GM23338 (cell line): ENCODE measurements around the gene TTBK2. TPM values are rescaled to one million over a fixed set of nuclear protein-coding genes. Genes with fewer than 3 reads are reported as not detected.

Experiments
- ATAC-seq: fragments of 200-7000 bp; cut with Tn5 transposase; 3 replicates; pipeline ENCODE4 v1.9.1; 2020
- DNase-seq: peaks from one replicate; pipeline ENCODE4 v3.0.0-alpha.2; 2015; ENCODE audit warnings: low spot score
- H2AFZ ChIP-seq: fragments of 200-600 bp; sonication (generic); 2 replicates; pipeline ENCODE4 v1.8.0; 2016; ENCODE audit warnings: antibody characterized with exemption, mild to moderate bottlenecking, moderate library complexity
- H3F3A ChIP-seq: fragments of 200-600 bp; sonication (generic); replicated peaks from 2 replicates; pipeline ENCODE4 v1.8.0; 2017; ENCODE audit warnings: antibody characterized with exemption, mixed run types, low read depth
- H3K27ac ChIP-seq: fragments of 200-600 bp; sonication (generic); 2 replicates; pipeline ENCODE4 v1.6.1; 2016; ENCODE audit warnings: low read depth
- H3K27me3 ChIP-seq: fragments of 200-600 bp; sonication (generic); 2 replicates; pipeline ENCODE4 v1.8.0; 2016; ENCODE audit warnings: mild to moderate bottlenecking, mixed run types, moderate library complexity; ENCODE audit not compliant: insufficient read depth
- H3K36me3 ChIP-seq: fragments of 200-600 bp; sonication (generic); 2 replicates; pipeline ENCODE4 v1.8.0; 2016; ENCODE audit warnings: mild to moderate bottlenecking; ENCODE audit not compliant: insufficient read depth
- H3K4me1 ChIP-seq: fragments of 200-600 bp; sonication (generic); 2 replicates; pipeline ENCODE4 v1.8.0; 2016; ENCODE audit warnings: mild to moderate bottlenecking, moderate library complexity; ENCODE audit not compliant: insufficient read depth
- H3K4me2 ChIP-seq: fragments of 200-600 bp; sonication (generic); 2 replicates; pipeline ENCODE4 v1.7.1; 2017; ENCODE audit warnings: mixed run types
- H3K4me3 ChIP-seq: fragments of 200-600 bp; sonication (generic); 2 replicates; pipeline ENCODE4 v1.6.1; 2016; ENCODE audit warnings: mixed run types
- H3K79me2 ChIP-seq: fragments of 200-600 bp; sonication (generic); replicated peaks from 2 replicates; pipeline ENCODE4 v1.8.0; 2017; ENCODE audit warnings: mild to moderate bottlenecking; ENCODE audit not compliant: insufficient read depth
- H3K9me2 ChIP-seq: fragments of 200-600 bp; sonication (generic); 2 replicates; pipeline ENCODE4 v1.8.0; 2017; ENCODE audit not compliant: insufficient read depth
- H4K20me1 ChIP-seq: fragments of 200-600 bp; sonication (generic); replicated peaks from 2 replicates; pipeline ENCODE4 v1.8.0; 2017; ENCODE audit warnings: mild to moderate bottlenecking; ENCODE audit not compliant: insufficient read depth
- H3K27ac Mint-ChIP-seq: 2 replicates; pipeline ENCODE4 v1.8.0; 2020; ENCODE audit warnings: inconsistent platforms, mild to moderate bottlenecking, moderate library complexity, mixed read lengths
- H3K27me3 Mint-ChIP-seq: 3 replicates; pipeline ENCODE4 v1.8.0; 2022; ENCODE audit warnings: low read depth, mild to moderate bottlenecking, moderate library complexity, mixed read lengths, inconsistent platforms; ENCODE audit not compliant: insufficient read depth, poor library complexity
- H3K36me3 Mint-ChIP-seq: 3 replicates; pipeline ENCODE4 v1.8.0; 2021; ENCODE audit warnings: low read depth, mild to moderate bottlenecking, inconsistent platforms, moderate library complexity, mixed read lengths
- H3K4me1 Mint-ChIP-seq: 3 replicates; pipeline ENCODE4 v1.8.0; 2020; ENCODE audit warnings: mild to moderate bottlenecking, inconsistent platforms, mixed read lengths
- H3K4me3 Mint-ChIP-seq: 3 replicates; pipeline ENCODE4 v1.8.0; 2021; ENCODE audit warnings: moderate library complexity, mild to moderate bottlenecking, inconsistent platforms, mixed read lengths
- H3K9me3 Mint-ChIP-seq: 3 replicates; pipeline ENCODE4 v1.8.0; 2020; ENCODE audit warnings: moderate library complexity, mild to moderate bottlenecking, inconsistent platforms, mixed read lengths
- CREB1 ChIP-seq: fragments of 250-450 bp; sonication (Bioruptor Pico); IDR thresholded peaks from 2 replicates; pipeline ENCODE4 v1.5.0; 2020; ENCODE audit warnings: low read depth, mild to moderate bottlenecking, moderate library complexity
- CTCF ChIP-seq, 2 experiments: fragments of 200-600 bp in 1 of 2; sonication (generic) in 1 of 2; conservative IDR thresholded peaks; 2 replicates each; pipeline versions ENCODE4 v1.5.1 to v1.6.1; 2016 to 2017; ENCODE audit warnings: antibody characterized with exemption in 2 of 2, low read depth in 2 of 2, mild to moderate bottlenecking in 2 of 2, moderate library complexity in 1 of 2
- EZH2 ChIP-seq: fragments of 200-600 bp; sonication (generic); IDR thresholded peaks from one replicate; pipeline ENCODE4 v1.8.0; 2017; ENCODE audit warnings: antibody characterized with exemption, mild to moderate bottlenecking, low read depth; ENCODE audit not compliant: unreplicated experiment
- EZH2phosphoT487 ChIP-seq: fragments of 200-600 bp; sonication (generic); IDR thresholded peaks from one replicate; pipeline ENCODE4 v1.8.1; 2018; ENCODE audit warnings: antibody characterized with exemption; ENCODE audit not compliant: unreplicated experiment
- JUNB ChIP-seq: IDR thresholded peaks from one replicate; pipeline ENCODE4 v1.6.1; 2016; ENCODE audit warnings: antibody characterized with exemption; ENCODE audit not compliant: unreplicated experiment
- NANOG ChIP-seq: IDR thresholded peaks from 2 replicates; pipeline ENCODE4 v1.6.1; 2016; ENCODE audit warnings: antibody characterized with exemption, borderline replicate concordance
- POLR2AphosphoS5 ChIP-seq: IDR thresholded peaks from 2 replicates; pipeline ENCODE4 v1.6.1; 2016; ENCODE audit warnings: antibody characterized with exemption, low read depth
- REST ChIP-seq: IDR thresholded peaks from one replicate; pipeline ENCODE4 v1.6.1; 2018; ENCODE audit warnings: antibody characterized with exemption; ENCODE audit not compliant: unreplicated experiment
- STAT1 ChIP-seq: IDR thresholded peaks from one replicate; pipeline ENCODE4 v1.6.1; 2016; ENCODE audit warnings: antibody characterized with exemption; ENCODE audit not compliant: unreplicated experiment
- ZNF114 ChIP-seq: fragments of 250-450 bp; sonication (Bioruptor Pico); IDR thresholded peaks from 2 replicates; pipeline ENCODE4 v1.5.0; 2020; ENCODE audit warnings: mild to moderate bottlenecking, moderate library complexity
- ZNF331 ChIP-seq: fragments of 250-450 bp; sonication (Bioruptor Pico); IDR thresholded peaks from 2 replicates; pipeline ENCODE4 v1.5.0; 2020; ENCODE audit warnings: low read depth, mild to moderate bottlenecking, moderate library complexity
- polyA plus RNA-seq: library from polyadenylated mRNA; unstranded; fragments of >200 nt; fragmentation: Nextera tagmentation; extraction: Ambion mirVana; gene quantifications from 2 replicates; pipeline ENCODE4 v1.2.1, GENCODE V29; 2016
- total RNA-seq: library from RNA; depleted of rRNA; stranded (reverse); fragments of >200 nt; shearing (Covaris generic); gene quantifications from 2 replicates; pipeline ENCODE4 v1.2.3, GENCODE V29; 2014
- TF ChIP-seq, protein P1 (sequence below): fragments of 250-450 bp; sonication (Bioruptor Pico); IDR thresholded peaks from 2 replicates; pipeline ENCODE4 v1.5.0; 2020; ENCODE audit warnings: mild to moderate bottlenecking, moderate library complexity
- TF ChIP-seq, protein P2 (sequence below): IDR thresholded peaks from 2 replicates; pipeline ENCODE4 v1.6.1; 2016; ENCODE audit warnings: antibody characterized with exemption

TTBK2 gene
- total and polyA plus RNA-seq, 2 experiments from 2014 or later, result 5.8 to 15.9 TPM

- Histone ChIP-seq H3F3A (0 out of 2 replicates have a peak, but pooled peaks cover 4% of the 10 kb centered on the region), H3K9me2 (no peaks in the 10 kb centered on the region), H3K4me3 (no peak overlapping the region), H3K79me2 (0 out of 2 replicates have a peak, but pooled peaks cover 3% of the 10 kb centered on the region), H3K27ac (no peak overlapping the region), H3K4me1 (peaks cover 6% of the 10 kb centered on the region; the same call in 1 of the 2 replicates), H4K20me1 (no peaks in the 10 kb centered on the region; the same call in none of the 2 replicates), H3K27me3 (no peaks in the 10 kb centered on the region), H2AFZ (no peak overlapping the region), H3K4me2 (no peak overlapping the region), H3K36me3 (peaks cover 19% of the 10 kb centered on the region)
- no peaks in the 10 kb centered on the region for H3K9me3 Mint-ChIP-seq
- peaks cover 27% of the 10 kb centered on the region for H3K4me1 Mint-ChIP-seq
- no peak overlapping the region for H3K27ac Mint-ChIP-seq
- H3K4me3 Mint-ChIP-seq, result no peak overlapping the region; the same call in 2 of the 3 replicates
- H3K27me3 Mint-ChIP-seq, result peaks cover 6% of the 10 kb centered on the region
- no peak for TF ChIP-seq REST
- TF ChIP-seq POLR2AphosphoS5, result no peak
- no peak for TF ChIP-seq EZH2phosphoT487
- TF ChIP-seq ZNF331 (CRISPR knock-in tag), result no peak
- no peak for TF ChIP-seq JUNB
- no peak for TF ChIP-seq STAT1
- no peak for TF ChIP-seq CTCF (conservative IDR thresholded peaks at IDR 0.05; ENCODE audit: low read depth in 2 of 2)
- TF ChIP-seq CREB1, result no peak
- TF ChIP-seq, protein P1, sequence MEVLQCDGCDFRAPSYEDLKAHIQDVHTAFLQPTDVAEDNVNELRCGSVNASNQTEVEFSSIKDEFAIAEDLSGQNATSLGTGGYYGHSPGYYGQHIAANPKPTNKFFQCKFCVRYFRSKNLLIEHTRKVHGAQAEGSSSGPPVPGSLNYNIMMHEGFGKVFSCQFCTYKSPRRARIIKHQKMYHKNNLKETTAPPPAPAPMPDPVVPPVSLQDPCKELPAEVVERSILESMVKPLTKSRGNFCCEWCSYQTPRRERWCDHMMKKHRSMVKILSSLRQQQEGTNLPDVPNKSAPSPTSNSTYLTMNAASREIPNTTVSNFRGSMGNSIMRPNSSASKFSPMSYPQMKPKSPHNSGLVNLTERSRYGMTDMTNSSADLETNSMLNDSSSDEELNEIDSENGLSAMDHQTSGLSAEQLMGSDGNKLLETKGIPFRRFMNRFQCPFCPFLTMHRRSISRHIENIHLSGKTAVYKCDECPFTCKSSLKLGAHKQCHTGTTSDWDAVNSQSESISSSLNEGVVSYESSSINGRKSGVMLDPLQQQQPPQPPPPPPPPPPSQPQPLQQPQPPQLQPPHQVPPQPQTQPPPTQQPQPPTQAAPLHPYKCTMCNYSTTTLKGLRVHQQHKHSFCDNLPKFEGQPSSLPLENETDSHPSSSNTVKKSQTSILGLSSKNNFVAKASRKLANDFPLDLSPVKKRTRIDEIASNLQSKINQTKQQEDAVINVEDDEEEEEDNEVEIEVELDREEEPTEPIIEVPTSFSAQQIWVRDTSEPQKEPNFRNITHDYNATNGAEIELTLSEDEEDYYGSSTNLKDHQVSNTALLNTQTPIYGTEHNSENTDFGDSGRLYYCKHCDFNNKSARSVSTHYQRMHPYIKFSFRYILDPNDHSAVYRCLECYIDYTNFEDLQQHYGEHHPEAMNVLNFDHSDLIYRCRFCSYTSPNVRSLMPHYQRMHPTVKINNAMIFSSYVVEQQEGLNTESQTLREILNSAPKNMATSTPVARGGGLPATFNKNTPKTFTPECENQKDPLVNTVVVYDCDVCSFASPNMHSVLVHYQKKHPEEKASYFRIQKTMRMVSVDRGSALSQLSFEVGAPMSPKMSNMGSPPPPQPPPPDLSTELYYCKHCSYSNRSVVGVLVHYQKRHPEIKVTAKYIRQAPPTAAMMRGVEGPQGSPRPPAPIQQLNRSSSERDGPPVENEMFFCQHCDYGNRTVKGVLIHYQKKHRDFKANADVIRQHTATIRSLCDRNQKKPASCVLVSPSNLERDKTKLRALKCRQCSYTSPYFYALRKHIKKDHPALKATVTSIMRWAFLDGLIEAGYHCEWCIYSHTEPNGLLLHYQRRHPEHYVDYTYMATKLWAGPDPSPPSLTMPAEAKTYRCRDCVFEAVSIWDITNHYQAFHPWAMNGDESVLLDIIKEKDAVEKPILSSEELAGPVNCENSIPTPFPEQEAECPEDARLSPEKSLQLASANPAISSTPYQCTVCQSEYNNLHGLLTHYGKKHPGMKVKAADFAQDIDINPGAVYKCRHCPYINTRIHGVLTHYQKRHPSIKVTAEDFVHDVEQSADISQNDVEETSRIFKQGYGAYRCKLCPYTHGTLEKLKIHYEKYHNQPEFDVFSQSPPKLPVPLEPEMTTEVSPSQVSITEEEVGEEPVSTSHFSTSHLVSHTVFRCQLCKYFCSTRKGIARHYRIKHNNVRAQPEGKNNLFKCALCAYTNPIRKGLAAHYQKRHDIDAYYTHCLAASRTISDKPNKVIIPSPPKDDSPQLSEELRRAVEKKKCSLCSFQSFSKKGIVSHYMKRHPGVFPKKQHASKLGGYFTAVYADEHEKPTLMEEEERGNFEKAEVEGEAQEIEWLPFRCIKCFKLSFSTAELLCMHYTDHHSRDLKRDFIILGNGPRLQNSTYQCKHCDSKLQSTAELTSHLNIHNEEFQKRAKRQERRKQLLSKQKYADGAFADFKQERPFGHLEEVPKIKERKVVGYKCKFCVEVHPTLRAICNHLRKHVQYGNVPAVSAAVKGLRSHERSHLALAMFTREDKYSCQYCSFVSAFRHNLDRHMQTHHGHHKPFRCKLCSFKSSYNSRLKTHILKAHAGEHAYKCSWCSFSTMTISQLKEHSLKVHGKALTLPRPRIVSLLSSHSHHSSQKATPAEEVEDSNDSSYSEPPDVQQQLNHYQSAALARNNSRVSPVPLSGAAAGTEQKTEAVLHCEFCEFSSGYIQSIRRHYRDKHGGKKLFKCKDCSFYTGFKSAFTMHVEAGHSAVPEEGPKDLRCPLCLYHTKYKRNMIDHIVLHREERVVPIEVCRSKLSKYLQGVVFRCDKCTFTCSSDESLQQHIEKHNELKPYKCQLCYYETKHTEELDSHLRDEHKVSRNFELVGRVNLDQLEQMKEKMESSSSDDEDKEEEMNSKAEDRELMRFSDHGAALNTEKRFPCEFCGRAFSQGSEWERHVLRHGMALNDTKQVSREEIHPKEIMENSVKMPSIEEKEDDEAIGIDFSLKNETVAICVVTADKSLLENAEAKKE (CRISPR knock-in tag), result no peak
- no peak for TF ChIP-seq ZNF114 (CRISPR knock-in tag)
- TF ChIP-seq, protein P2, sequence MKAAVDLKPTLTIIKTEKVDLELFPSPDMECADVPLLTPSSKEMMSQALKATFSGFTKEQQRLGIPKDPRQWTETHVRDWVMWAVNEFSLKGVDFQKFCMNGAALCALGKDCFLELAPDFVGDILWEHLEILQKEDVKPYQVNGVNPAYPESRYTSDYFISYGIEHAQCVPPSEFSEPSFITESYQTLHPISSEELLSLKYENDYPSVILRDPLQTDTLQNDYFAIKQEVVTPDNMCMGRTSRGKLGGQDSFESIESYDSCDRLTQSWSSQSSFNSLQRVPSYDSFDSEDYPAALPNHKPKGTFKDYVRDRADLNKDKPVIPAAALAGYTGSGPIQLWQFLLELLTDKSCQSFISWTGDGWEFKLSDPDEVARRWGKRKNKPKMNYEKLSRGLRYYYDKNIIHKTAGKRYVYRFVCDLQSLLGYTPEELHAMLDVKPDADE, result no peak
- TF ChIP-seq NANOG, result no peak
- TF ChIP-seq EZH2, result no peak
- ATAC-seq (no peak), DNase-seq (no peak)
- peaks cover 59% of the 10 kb centered on the region for H3K36me3 Mint-ChIP-seq
These were observed 188.3 kb downstream of the TTBK2 start for GRCh38 chr15:42732095-42732827.
